ENCODE results near the gene REN. TPM values are rescaled to one million over a fixed set of nuclear protein-coding genes. Genes with fewer than 3 reads are reported as not detected.

REN gene
- total RNA-seq, 1 donor from 2014 or later: 1.3 TPM

GRCh38 chr1:204110894-204111633 is 55.1 kb downstream of the REN start:
- no peak for DNase-seq (ENCODE audit: low spot score)

DNA sequence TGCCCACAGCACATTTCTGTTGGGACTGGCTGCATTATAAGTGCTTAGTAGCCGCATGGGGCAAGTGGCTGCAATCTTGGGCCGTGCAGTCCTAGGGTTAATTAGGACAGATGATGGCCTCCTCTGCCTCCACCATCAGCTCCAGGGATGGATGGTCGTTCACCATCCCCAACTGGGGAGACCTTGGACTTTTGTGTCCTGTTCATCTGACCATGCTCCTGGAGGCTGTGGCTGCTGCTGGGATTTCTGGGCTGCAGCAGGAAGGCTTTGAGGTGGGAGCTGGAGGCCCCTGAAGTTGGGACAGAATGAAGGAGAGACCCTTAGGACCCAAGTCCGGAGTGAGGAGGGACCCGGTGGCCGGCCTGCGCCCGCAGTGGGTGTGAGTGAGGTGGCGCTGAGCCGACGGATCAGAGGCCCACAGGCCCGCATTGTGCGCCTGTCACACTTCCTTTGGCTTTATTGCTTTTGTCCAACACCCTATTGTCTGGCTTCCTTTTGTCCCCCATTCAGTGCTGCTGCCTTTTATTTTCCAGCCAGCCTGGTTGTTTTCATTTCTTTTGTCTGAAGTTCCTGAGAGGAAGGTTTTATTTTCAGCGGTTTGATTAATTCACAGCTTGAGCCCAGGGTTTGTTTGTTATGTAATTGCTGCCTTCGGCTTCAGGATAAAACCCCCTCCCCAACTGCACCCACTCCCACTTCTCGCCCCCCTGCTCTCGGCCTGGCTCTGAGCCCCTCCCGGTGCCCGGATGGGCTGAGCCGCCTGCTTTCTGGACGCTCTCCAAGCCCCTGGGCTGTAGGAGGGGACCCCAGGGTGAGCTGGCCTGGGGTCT is 57.6 kb downstream of the REN start:
- DNase-seq (ENCODE audit: low spot score): no peak

DNA sequence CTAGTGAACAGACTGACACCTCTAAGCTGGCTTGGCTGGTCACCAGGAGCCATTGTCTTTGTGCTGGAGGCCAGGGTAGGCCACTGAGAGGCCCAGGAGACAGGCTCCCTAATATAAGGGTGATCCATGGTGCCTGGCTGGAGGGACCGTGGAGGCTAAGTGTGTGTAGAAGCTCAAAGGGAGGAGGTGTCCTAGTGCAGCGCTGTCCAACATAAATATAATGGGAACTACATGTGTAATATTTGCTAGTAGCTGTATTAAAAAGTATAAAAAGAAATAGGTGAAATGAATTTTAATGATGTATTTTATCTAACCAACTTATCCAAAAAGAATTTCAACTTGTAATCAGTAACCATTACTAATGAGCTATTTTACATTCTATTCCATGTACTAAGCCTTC is 58.2 kb downstream of the REN start:
- DNase-seq (ENCODE audit: low spot score): no peak

- no peak for DNase-seq (ENCODE audit: low spot score)
Observed at GRCh38 chr1:204106825-204107224, 59.3 kb downstream of the REN start.

GRCh38 chr1:204105131-204105515 is 61.0 kb downstream of the REN start:
- DNase-seq (ENCODE audit: low spot score): no peak

Other genes starting within 250 kb of the REN start
- 33.1 TPM for gene SOX13, start 93.2 kb downstream of the REN start, total RNA-seq
- 6.1 TPM for gene ETNK2, start 14.3 kb downstream of the REN start, total RNA-seq
- gene KISS1, start 30.2 kb upstream of the REN start, total RNA-seq: not detected
- gene GOLT1A, start 47.7 kb upstream of the REN start, total RNA-seq: not detected
- gene PLEKHA6, start 193.6 kb upstream of the REN start, total RNA-seq: 3.5 TPM
- 132 TPM for gene PPP1R15B, start 245.5 kb upstream of the REN start, total RNA-seq